ENCODE measurements around the gene OVOL3.

OVOL3 gene

GRCh38 chr19:36136964-36137686 lies 26.2 kb downstream of the OVOL3 start:
- peak in 1 of 2 experiments; percentile 85 for DNase-seq

- DNase-seq = no peak
These were observed 28.2 kb downstream of the OVOL3 start for GRCh38 chr19:36139120-36139472.

GRCh38 chr19:36139473-36140303 lies 28.7 kb downstream of the OVOL3 start, which contains the start of gene CAPNS1:
Gene CAPNS1 (plus strand): TSS chr19:36140066. CDS start chr19:36141012, 946 bp downstream.
- peak; percentile 77 to 92 for DNase-seq

DNA sequence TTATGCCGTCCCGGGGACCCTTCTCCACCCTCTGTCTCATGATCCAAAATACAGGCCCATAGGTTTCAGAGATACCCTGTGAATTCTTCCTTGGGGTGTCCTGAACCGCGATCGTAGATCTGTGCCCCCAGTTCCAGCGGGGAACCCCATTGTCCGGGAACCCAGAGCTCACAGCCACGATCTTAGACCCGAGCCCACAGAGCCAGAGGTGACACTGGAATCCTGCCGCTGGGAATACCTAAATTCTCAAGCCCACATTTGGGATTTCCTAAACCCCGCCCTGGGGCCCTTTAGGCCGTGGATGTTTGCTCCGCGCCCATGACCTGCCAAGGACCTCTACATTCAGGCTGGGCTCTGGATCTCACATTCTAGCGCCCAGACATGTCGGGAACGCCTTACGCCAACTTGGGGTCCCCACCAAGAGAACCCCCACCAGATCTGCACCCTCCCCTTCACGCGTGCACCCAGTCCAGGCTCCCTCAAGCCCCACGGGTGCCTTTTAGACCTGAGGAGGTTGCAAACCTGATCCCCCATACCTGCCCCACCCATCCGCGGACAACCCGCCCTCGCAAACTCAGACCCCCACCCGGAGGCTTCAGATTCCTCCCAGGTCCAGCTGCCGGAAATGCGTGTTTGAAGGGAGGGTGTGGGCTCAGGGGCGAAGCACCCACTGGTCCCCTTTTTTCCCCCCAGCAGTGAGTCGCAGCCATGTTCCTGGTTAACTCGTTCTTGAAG lies 29.5 kb downstream of the OVOL3 start:
- DNase-seq = peak in 1 of 2 experiments; percentile 41

DNA sequence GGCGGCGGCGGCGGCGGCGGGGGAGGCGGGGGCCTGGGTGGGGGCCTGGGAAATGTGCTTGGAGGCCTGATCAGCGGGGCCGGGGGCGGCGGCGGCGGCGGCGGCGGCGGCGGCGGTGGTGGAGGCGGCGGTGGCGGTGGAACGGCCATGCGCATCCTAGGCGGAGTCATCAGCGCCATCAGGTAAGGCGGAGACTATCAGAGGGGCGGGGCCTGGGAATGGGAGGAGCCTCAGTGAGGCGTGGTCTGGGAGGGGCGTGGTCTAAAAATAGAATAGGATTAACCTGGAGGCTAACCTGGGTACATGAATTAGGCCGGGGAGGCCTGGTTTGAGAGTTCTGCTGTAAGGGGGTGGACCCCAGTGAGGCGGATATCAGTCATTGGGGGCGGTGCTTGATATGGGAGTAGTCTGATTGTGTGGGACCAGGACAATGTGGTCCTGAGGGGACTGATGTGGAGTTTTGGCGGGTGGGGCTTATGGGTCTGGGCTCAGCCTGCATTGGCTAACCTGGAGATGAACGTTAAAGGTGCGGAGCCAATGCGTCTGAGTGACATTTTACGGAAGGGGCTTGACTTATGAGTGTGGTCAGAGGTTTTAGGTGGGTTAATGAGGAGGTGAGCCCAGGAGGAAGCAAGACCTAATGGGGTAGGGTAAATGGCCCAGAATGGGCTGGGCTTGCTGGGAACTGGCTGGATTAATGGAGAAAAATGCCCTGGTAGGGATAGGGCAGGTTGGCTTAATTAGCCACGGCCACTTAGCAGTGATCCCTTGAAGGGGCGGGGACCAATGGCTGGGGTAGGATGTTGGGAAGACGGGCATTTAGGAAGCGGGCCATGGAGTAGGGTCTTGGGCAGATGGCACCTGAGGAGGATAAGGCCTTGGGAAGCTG lies 30.3 kb downstream of the OVOL3 start:
- DNase-seq = peak in 1 of 2 experiments; percentile 60

DNA sequence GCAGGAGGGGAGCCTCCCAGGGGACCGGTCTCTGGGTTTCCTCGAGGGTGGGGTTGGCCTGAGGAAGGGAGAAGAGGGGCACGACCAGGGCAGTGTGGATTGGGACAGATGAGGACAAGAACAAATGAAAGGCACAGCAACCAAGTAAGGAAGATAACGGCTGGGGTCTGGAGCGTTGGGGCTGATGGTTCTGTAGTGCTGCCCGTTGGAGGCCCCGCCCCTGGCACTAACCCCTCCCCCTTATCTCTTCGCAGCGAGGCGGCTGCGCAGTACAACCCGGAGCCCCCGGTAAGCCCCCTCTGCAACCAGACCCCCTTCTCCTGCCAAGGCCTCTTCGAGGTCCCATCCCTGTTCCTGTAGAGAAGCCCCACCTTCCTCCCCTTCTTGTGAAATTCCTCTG lies 31.1 kb downstream of the OVOL3 start:
- DNase-seq = no peak

- DNase-seq = no peak
These were observed 31.6 kb downstream of the OVOL3 start for GRCh38 chr19:36142496-36142895.

DNA sequence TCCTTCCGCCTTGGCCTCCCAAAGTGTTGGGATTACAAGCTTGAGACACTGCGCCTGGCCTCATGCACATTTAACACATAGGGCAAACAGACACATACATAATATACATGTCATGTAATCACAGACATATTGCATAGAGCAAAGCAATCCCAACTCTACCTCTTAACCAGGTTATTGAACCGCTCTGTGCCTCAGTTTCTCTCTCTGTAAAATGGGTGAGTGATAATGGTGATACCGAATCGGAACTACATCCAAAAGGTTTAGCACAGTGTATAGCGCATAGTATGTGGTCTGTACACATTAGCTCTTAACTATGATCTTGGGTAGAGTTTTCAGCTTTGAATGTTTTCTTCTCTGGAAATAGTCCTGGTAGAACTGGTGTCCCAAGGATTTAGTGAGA lies 33.7 kb downstream of the OVOL3 start:
- DNase-seq = no peak

- DNase-seq = no peak
These were observed 38.9 kb downstream of the OVOL3 start for GRCh38 chr19:36149673-36150406.

DNA sequence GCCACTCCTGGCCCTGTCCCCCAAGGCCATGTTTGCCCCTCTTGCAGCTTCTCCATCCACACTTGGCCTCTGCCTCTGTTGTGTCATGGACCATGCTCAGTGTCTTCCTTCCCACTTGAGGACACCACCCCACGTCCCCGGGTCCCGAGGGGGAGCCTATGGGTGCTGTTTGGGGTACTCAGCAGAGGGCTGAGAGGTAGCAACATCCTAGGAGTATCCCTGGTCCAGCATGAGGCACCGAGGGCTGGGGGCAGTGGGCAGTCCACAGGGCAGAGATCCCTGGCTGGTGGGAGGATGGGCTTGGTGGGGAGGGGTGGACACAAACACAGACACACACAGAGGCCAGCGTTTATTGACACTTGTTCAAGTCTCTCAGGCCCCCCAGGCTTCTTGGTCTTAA lies 39.6 kb downstream of the OVOL3 start:
- DNase-seq = no peak

GRCh38 chr19:36151144-36152018 lies 40.4 kb downstream of the OVOL3 start:
- no peak for DNase-seq

- no peak for DNase-seq
These were observed 41.0 kb downstream of the OVOL3 start for GRCh38 chr19:36152019-36152351.

DNA sequence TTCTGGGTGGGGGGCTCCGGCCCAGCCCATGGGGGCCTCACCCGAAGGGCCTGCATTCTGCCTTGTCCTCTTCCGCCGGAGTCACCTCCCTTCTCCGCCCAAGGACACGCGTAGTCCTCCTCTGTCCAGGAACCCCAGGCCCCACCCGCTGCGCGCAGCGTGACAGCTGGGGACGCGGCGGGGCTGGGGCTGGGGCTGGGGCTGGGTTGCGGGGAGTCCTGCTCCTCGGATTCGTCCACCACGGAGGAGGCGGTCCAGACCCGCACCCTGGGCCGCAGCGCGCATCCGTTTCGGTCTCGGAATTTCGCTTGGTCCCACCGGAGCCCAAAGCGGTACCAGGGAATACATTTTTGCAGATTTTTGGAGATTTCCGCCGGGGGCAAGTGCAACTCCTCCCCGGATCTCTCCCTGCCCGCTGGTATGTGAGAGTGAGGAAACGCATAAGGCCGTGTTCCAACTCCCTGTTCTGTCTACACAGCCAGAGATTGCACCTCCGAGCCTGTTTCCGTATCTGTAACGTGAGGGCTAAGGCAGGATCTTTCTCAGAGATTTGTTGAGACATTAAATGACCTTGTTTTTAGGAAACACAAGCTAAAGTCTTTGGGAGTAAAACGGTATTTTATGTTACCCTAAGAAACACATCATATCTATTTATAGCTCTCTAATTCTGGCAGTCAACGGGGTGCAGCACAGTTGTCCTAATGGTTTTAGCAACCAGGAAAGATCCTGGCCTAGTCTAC lies 41.6 kb downstream of the OVOL3 start, which contains the start of gene COX7A1:
COX7A1 (minus strand) TSS at position 96 of the 740 bp plus-strand sequence; CDS start at position 56, 40 bp downstream.
- DNase-seq = no peak

GRCh38 chr19:36153126-36153525 lies 42.2 kb downstream of the OVOL3 start:
- no peak for DNase-seq

GRCh38 chr19:36160821-36161596 lies 50.1 kb downstream of the OVOL3 start:
- DNase-seq = no peak

All from SW 1271 (cell line).